HS-5 (cell line): Measurements from ENCODE around the gene SLC39A3.

Source experiments
- DNase-seq: peaks from one replicate; pipeline ENCODE4 v3.0.0-alpha.2; 2012; ENCODE audit warnings: low read depth

Gene SLC39A3

GRCh38 chr19:2747349-2747748, 7.5 kb upstream of the SLC39A3 start:
- no peak for DNase-seq

DNA sequence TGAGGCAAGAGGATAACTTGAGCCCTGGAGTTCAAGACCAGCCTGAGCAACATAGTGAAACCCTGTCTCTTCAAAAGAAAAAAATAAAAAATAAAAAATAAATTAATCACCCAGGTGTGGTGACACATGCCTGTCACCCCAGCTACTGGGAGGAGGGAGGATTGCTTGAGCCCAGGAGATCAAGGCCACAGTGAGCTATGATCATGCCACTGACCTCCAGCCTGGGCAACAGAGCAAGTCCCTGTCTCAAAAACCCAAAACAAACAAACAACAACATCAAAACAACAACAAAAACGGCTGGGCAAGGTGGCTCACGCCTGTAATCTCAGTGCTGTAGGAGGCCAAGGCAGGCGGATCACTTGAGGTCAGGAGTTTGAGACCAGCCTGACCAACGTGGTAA, 4.3 kb upstream of the SLC39A3 start:
- no peak for DNase-seq

DNA sequence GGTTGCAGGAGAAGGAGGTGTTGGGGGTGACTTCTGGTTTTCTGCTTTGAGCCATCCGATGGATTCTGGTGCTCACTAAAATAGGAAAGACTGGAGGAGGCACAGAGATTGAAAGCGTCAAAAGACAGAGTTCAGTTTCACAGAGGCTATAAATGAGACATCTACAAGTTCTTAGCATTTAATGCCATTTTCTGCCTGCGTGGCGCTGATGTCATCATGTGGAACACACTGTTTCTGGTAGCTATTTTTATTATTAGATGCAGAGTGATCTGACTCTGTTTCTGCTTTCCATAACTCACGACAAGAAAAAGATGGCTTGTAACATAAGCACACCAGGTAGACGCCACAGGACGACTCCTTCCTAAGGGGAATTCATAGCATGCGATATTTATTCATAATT, 3.3 kb upstream of the SLC39A3 start:
- no peak for DNase-seq

- no peak for DNase-seq
Observed at GRCh38 chr19:2740314-2740656, 468 bp upstream of the SLC39A3 start.

GRCh38 chr19:2736550-2737190, 3.1 kb downstream of the SLC39A3 start:
- DNase-seq: no peak

DNA sequence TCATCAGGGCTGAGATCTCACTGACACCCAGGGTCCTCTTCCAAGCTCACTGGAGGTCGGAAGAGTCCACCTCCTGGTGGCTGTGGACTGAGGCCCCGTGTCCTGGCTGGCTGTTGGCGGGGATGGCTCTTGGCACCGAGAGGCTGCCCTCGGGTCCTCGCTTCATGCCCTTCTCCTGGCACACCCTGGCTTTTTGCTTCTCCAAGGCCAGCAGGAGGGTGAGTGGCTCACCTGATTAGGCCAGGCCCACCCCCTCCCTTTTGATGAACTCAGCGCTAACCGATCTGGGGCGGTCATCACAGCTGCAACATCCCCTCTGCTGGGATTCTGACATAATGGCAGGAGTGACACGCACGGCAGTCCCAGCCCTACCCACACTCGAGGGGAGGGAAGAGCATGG, 4.4 kb downstream of the SLC39A3 start:
- no peak for DNase-seq

DNA sequence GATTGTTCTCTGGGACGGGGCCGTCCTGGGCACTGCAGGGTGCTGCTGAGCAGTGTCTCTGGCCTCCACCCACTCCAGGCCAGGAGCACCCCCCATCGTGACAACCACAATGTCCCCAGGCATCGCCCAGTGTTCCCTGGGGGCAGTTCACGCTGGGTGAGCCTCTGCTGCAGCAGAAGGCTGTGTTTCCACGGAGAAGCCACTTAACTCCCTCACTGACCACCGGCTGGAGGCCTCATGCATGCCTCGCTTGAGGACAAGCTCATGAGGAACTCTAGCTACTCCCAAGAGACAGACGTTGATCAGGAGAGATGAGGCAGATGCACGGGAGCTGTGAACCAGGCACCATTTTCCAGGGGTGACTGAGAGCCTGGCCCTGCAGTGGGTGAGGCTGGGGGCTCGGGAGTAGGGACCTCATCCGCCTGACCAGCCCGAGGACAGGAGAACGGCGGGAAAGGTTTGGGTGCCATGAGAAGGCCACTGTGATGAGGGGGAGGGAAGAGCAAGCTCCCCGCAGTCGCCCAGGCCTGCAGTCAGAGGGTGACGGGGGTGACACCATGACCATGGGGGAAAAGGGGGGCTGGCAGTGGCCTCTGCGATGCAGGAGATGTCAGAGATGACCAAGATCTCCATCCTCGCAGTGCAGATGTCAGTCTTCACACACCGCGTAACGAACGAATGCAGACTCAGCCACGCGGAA, 5.1 kb downstream of the SLC39A3 start:
- no peak for DNase-seq

- no peak for DNase-seq
Observed at GRCh38 chr19:2733930-2734588, 5.8 kb downstream of the SLC39A3 start.

GRCh38 chr19:2732883-2733282, 6.9 kb downstream of the SLC39A3 start:
- DNase-seq: no peak

DNA sequence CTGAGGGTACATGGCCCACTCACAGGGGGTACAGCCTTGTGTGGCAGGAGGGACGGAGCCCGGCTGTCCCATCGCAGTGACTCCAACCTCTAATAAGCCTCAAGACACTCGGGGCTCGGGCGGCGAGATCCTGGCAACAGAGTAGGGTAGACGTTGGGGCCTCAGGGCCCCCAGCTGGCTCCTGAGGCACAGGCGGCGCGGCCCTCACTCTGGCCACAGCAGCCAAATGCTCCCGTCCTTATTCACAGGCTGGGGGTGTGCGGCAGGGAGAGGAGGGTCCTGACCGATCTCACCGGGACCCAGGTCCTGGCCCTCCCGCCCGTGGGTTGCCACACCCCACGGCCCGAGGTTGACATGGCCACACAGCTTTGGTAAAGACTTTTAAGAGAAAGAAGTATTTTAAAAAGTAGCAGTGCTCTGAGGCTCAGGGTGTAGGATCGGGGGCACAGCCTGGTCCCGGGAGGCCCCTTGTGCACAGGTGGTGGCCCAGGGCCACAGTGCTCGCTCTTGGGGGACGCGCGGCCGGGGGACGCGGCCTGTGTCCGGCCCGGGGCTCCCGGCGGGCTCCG, 7.6 kb downstream of the SLC39A3 start:
- DNase-seq: no peak

GRCh38 chr19:2731181-2731995, 8.4 kb downstream of the SLC39A3 start:
- no peak for DNase-seq

DNA sequence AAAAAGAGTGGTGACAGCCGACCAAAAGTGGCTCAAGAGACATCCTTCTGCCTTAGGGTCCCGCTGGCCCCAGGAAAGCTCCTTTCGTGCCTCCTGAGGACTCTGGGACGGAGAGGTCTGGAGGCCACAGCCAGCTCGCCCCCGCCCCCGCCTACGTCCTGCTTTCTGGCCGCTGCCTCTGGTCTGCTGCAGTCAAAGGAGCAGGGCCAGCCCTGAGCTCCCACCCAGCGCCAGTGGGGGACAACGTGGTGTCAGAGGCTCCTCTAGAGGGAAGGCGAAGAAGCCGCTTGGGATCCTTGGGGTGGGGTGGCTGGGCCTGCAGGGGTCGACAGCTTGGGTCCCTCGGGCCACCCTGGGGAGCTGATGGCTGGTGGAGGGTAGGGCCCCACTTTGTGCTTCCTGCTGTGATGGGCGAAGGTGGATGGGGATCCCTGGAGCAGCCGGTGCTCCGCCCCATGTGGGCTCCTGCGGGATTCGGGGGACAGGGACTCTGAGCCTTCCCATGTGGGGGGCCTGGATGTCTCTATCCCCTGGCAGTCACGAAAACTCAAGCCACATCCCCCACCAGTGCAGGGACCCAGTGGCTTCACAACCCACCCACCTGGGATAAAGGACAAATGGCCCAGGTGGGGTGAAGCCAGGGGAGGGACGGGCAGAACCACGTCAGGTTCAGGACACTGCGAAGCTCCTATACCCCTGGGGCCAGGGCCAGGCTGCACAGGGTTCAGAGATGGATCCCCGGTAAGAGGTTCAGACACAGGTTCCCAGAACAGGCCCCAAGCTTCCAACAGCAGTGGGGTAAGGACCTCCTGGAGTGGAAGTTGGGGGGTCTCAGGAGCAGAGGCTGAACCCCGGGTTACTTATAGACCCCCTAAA, 9.6 kb downstream of the SLC39A3 start:
- DNase-seq: no peak

GRCh38 chr19:2728783-2729387, 10.9 kb downstream of the SLC39A3 start:
- no peak for DNase-seq

DNA sequence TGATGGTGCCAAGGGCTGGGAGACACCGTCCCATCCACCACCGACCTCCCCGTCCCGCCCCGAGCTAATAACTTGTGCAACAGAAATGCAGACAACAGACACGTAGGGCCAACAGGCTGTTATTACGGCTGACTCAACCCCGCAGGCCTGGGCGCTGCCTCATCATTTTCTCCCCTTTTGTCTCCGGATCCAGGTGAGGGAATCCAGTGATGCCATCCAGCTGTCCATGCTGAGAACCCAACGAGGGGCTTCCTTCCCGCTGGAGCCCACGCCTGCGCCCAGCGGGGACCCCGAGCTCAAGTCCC, 12.2 kb downstream of the SLC39A3 start:
- no peak for DNase-seq

DNA sequence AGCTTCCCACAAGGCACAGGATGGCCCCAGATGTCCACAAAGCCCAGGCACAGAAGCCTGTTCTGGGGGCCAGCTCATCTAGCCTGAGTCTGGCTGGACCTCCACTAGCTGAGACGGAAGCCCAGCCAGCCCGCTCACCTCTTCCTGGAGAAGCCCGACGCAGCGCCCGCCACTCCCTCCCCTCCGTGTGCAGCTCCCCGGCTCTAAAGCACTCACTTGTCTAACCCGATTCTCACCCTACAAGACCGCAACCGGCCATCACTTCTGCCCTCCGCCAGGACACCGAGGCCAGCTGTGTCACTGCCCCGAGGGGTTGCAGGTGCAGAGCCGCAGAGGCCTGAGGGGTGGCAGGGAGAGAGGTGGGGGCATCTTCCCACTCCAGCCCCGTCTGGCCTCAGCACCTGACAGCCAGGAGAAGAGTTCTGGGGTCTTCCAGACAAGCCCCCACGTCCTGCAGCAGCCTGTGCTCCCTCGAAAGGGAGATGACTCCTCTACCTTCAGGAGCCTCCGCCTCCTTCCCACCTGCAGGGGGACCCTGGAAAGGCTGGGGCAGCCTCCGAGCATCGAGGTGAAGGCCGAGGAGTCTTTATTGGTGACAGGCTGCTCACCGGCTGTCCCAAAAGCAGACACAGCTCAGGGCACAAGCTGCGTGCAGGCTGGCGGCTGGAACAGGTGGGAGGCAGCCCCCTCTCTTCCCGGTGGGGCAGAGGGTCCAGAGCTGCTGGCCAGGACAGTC, 12.7 kb downstream of the SLC39A3 start:
- DNase-seq: no peak

DNA sequence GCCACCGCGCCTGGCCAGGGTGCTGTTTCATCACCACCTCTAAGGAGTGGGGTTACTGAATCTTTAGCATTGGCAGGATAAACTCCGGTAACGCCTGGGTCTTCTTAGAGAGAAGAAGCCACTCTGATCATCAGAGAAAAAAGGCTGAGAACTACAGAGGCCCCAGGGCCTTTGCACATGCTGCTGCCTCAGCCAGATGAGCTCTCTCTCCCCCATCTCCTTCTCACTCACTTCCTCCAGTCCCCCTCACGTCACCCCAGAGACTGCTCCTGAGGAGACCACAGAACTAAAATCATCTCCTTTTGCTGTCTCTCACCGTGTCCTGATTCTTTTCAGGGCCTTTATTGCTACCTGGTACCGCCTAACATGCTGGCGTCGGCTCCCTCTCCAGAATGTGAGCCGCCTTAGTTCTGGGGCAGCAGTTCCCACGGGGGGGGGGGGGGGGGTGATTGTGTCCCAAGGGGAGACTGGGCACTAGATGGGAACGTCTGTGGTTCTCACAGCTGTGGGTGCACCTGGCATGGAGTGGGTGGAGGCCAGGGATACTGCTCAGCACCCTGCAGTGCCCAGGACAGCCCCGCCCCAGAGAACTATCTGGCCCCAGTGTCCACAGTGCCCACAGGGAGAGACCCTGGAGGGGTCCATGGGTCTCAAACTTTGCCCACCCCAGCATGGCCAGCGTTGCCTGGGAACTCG, 13.5 kb downstream of the SLC39A3 start:
- DNase-seq: no peak

- no peak for DNase-seq
Observed at GRCh38 chr19:2724148-2724557, 15.7 kb downstream of the SLC39A3 start.

DNA sequence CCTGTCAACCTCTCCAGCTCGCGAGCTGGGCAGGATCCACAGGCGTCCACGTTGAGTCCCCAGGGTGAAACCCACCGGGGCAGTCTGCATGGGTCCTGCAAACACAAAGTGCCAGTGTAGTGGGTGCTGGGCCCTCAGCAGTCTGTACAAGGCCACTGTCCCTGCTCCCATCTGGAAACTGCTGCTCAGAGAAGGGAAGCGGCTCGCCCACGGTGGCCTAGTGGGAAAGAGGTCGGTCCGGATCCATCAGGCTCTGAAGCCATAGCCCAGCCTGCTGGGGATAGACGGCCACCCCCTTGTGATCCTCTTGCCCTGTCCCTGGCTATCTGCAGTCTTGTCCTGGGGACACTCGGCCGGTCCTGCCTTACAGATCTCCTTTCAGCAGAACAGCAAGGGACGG, 16.1 kb downstream of the SLC39A3 start:
- no peak for DNase-seq

GRCh38 chr19:2723345-2723715, 16.5 kb downstream of the SLC39A3 start:
- DNase-seq: no peak
